Activated CD8-positive, alpha-beta T cell treated with anti-CD3 and anti-CD28 coated beads for 36 hours (primary cell): ENCODE measurements around the gene METTL15. TPM values are rescaled to one million over a fixed set of nuclear protein-coding genes. Genes with fewer than 3 reads are reported as not detected.

Experiments
- ATAC-seq: fragments of 200-7000 bp; cut with Tn5 transposase; one replicate; pipeline ENCODE4 v1.10.0; 2021; ENCODE audit warnings: mild to moderate bottlenecking, moderate library complexity
- CTCF ChIA-PET: fragments of 350-600 bp; sonication (Branson Sonifier 250); formaldehyde crosslinking; loops from one replicate; lab custom pipeline; 2021; ENCODE audit warnings: antibody characterized with exemption; lab: Charles Lee
- POLR2A ChIA-PET: fragments of 350-600 bp; sonication (Branson Sonifier 250); formaldehyde crosslinking; loops from one replicate; lab custom pipeline; 2021; ENCODE audit warnings: antibody characterized with exemption; lab: Charles Lee
- DNase-seq: peaks from one replicate; pipeline ENCODE4 v3.0.0-alpha.2; 2020
- H3K27ac Mint-ChIP-seq: one replicate; pipeline ENCODE4 v1.8.0; 2021; ENCODE audit warnings: mild to moderate bottlenecking, mixed read lengths
- H3K27me3 Mint-ChIP-seq: one replicate; pipeline ENCODE4 v1.8.0; 2021; ENCODE audit warnings: mixed read lengths
- H3K36me3 Mint-ChIP-seq: one replicate; pipeline ENCODE4 v1.8.0; 2021; ENCODE audit warnings: low read depth, mixed read lengths
- H3K4me1 Mint-ChIP-seq: one replicate; pipeline ENCODE4 v1.8.0; 2021; ENCODE audit warnings: low read depth, mixed read lengths
- H3K4me3 Mint-ChIP-seq: one replicate; pipeline ENCODE4 v1.8.0; 2021; ENCODE audit warnings: mild to moderate bottlenecking, moderate library complexity, mixed read lengths
- H3K9me3 Mint-ChIP-seq: one replicate; pipeline ENCODE4 v1.8.0; 2021; ENCODE audit warnings: mixed read lengths
- CTCF ChIP-seq: fragments of 200-600 bp; IDR thresholded peaks from one replicate; pipeline ENCODE4 v1.8.0; 2022; ENCODE audit warnings: antibody characterized with exemption, mild to moderate bottlenecking
- intact Hi-C: fragments of 100-400 bp; cut with micrococcal nuclease; formaldehyde crosslinking; loops from one replicate; pipeline ENCODE4 v1.10.0; 2022
- total RNA-seq, 2 experiments: library from RNA; stranded (reverse); gene quantifications; one replicate each; pipeline ENCODE4 v1.2.3, GENCODE V29; 2021

The METTL15 gene
- 10 to 100 TPM; 19.4 to 20.4 TPM for total RNA-seq

- peak within 1 kb of the TSS; percentile 98 for H3K4me3 Mint-ChIP-seq
- intact Hi-C loops, result loop anchor here (5.0 kb wide), 1 partner anchor 601 kb away; the partner anchor contains the start of gene LIN7C
- POLR2A ChIA-PET, result interaction anchor here (0.8 to 1.4 kb wide), 2 partner anchors 9 to 24 kb away, joined by 3 to 7 read pairs; no protein-coding TSS in a partner anchor
- TF ChIP-seq CTCF, result no peak
- H3K9me3 Mint-ChIP-seq, result no peaks in the 10 kb centered on the region
- no peaks in the 10 kb centered on the region for H3K27me3 Mint-ChIP-seq
- DNase-seq (peak; percentile 99), ATAC-seq (peak; percentile 92)
- H3K4me1 Mint-ChIP-seq, result peaks cover 36% of the 10 kb centered on the region
- peaks cover 9% of the 10 kb centered on the region for H3K36me3 Mint-ChIP-seq
- peak within 1 kb of the TSS; percentile 99 for H3K27ac Mint-ChIP-seq
- CTCF ChIA-PET, result interaction anchor here (1.1 kb wide), 1 partner anchor 18 kb away, joined by 4 read pairs; no protein-coding TSS in a partner anchor
Measured at GRCh38 chr11:28107750-28108618, at the start of gene METTL15, which contains the start of gene KIF18A. Gene METTL15 (plus strand): TSS chr11:28108388. CDS start chr11:28113335, 4,947 bp downstream. Gene KIF18A (minus strand): TSS chr11:28108156. CDS start chr11:28097947, 10,209 bp downstream.

GRCh38 chr11:28071305-28071704, 36.9 kb upstream of the METTL15 start:
- Mint-ChIP-seq H3K36me3 (peaks cover 13% of the 10 kb centered on the region), H3K9me3 (no peaks in the 10 kb centered on the region), H3K27me3 (no peaks in the 10 kb centered on the region), H3K4me1 (no peaks in the 10 kb centered on the region), H3K4me3 (no peak overlapping the region), H3K27ac (no peak overlapping the region)
- ATAC-seq (no peak), DNase-seq (no peak)
- ChIA-PET POLR2A (no interaction called here), CTCF (interaction anchor here (1.3 kb wide), 1 partner anchor 10 kb away, joined by 3 read pairs; no protein-coding TSS in a partner anchor)
- TF ChIP-seq CTCF, result no peak
- intact Hi-C loops, result no loop called here

DNA sequence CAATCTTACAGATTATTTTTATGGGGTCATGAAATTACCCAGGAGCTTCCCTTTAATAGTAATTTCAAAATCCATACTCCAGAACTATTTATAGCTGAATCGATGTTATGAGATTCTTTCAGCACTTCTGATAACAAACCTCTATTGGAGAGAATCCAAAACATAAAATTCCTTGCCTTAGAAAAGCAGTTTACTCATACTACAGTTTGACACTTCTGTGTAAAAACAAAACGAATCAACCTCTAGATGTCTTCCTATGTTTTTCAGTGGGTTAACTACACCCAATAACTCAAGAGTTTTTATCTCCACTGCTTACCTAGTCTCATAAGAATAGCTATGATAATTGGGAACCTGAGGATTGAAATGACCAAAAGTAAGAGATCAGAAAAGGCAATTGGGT, 35.9 kb upstream of the METTL15 start:
- no peaks in the 10 kb centered on the region for H3K4me1 Mint-ChIP-seq
- intact Hi-C loops, result no loop called here
- no peak overlapping the region for H3K4me3 Mint-ChIP-seq
- ATAC-seq (no peak), DNase-seq (no peak)
- no peak overlapping the region for H3K27ac Mint-ChIP-seq
- POLR2A ChIA-PET, result no interaction called here
- H3K36me3 Mint-ChIP-seq, result peaks cover 13% of the 10 kb centered on the region
- no peaks in the 10 kb centered on the region for H3K27me3 Mint-ChIP-seq
- H3K9me3 Mint-ChIP-seq, result no peaks in the 10 kb centered on the region
- CTCF ChIA-PET, result interaction anchor here (1.3 kb wide), 1 partner anchor 11 kb away, joined by 3 read pairs; no protein-coding TSS in a partner anchor
- TF ChIP-seq CTCF, result no peak

- Mint-ChIP-seq H3K36me3 (peaks cover 19% of the 10 kb centered on the region), H3K4me1 (no peaks in the 10 kb centered on the region), H3K4me3 (no peak overlapping the region), H3K27ac (no peak overlapping the region), H3K9me3 (no peaks in the 10 kb centered on the region), H3K27me3 (no peaks in the 10 kb centered on the region)
- TF ChIP-seq CTCF, result no peak
- intact Hi-C loops, result no loop called here
- no peak for DNase-seq
- CTCF ChIA-PET, result no interaction called here
- POLR2A ChIA-PET, result no interaction called here
- no peak for ATAC-seq
Measured at GRCh38 chr11:28077521-28077920, 30.7 kb upstream of the METTL15 start.

- no peaks in the 10 kb centered on the region for H3K27me3 Mint-ChIP-seq
- TF ChIP-seq CTCF, result no peak
- ATAC-seq, result no peak
- H3K27ac Mint-ChIP-seq, result no peak overlapping the region
- peaks cover 22% of the 10 kb centered on the region for H3K36me3 Mint-ChIP-seq
- no peak overlapping the region for H3K4me3 Mint-ChIP-seq
- no peaks in the 10 kb centered on the region for H3K9me3 Mint-ChIP-seq
- ChIA-PET CTCF (no interaction called here), POLR2A (no interaction called here)
- DNase-seq, result no peak
- no peaks in the 10 kb centered on the region for H3K4me1 Mint-ChIP-seq
- intact Hi-C loops, result no loop called here
Measured at GRCh38 chr11:28083118-28083517, 25.1 kb upstream of the METTL15 start.
